WTC11 (cell line): ENCODE results near the gene DCTD. TPM values are rescaled to one million over a fixed set of nuclear protein-coding genes. Genes with fewer than 3 reads are reported as not detected.

ENCODE experiments used
- ATAC-seq: fragments of 200-7000 bp; cut with Tn5 transposase; 2 replicates; pipeline ENCODE4 v1.10.0; 2021; ENCODE audit warnings: mild to moderate bottlenecking, moderate library complexity
- CTCF ChIA-PET: fragments of 300-600 bp; sonication (Branson Sonifier 250); formaldehyde crosslinking; loops from one replicate; lab custom pipeline; 2021; ENCODE audit warnings: antibody characterized with exemption; lab: Charles Lee
- POLR2A ChIA-PET: fragments of 350-600 bp; sonication (Branson Sonifier 250); formaldehyde crosslinking; loops from one replicate; lab custom pipeline; 2021; ENCODE audit warnings: antibody characterized with exemption; lab: Charles Lee
- DNase-seq: peaks from one replicate; pipeline ENCODE4 v3.0.0; 2021; ENCODE audit warnings: low spot score
- H3K27ac Mint-ChIP-seq: 2 replicates; pipeline ENCODE4 v1.8.0; 2021; ENCODE audit warnings: mixed read lengths
- H3K27me3 Mint-ChIP-seq: 2 replicates; pipeline ENCODE4 v1.8.0; 2021; ENCODE audit warnings: low read depth, mild to moderate bottlenecking, moderate library complexity, mixed read lengths
- H3K36me3 Mint-ChIP-seq: 2 replicates; pipeline ENCODE4 v1.8.0; 2021; ENCODE audit warnings: mixed read lengths
- H3K4me1 Mint-ChIP-seq: 2 replicates; pipeline ENCODE4 v1.8.0; 2022; ENCODE audit warnings: mixed read lengths
- H3K4me3 Mint-ChIP-seq: 2 replicates; pipeline ENCODE4 v1.8.0; 2021; ENCODE audit warnings: mild to moderate bottlenecking, moderate library complexity, mixed read lengths
- H3K9me3 Mint-ChIP-seq: 2 replicates; pipeline ENCODE4 v1.8.0; 2021; ENCODE audit warnings: mixed read lengths
- AFF4 ChIP-seq: sonication (generic); formaldehyde crosslinking; IDR thresholded peaks from 2 replicates; pipeline ENCODE4 v1.8.1; 2023; ENCODE audit warnings: mild to moderate bottlenecking, missing genetic modification reagents, borderline replicate concordance
- ATF6 ChIP-seq: sonication (generic); formaldehyde crosslinking; IDR thresholded peaks from 2 replicates; pipeline ENCODE4 v1.8.1; 2023; ENCODE audit warnings: mild to moderate bottlenecking, missing genetic modification reagents
- CREB1 ChIP-seq: sonication (generic); formaldehyde crosslinking; IDR thresholded peaks from 2 replicates; pipeline ENCODE4 v1.8.0; 2023; ENCODE audit warnings: mild to moderate bottlenecking, missing genetic modification reagents
- FOXK1 ChIP-seq: sonication (generic); formaldehyde crosslinking; IDR thresholded peaks from 2 replicates; pipeline ENCODE4 v1.8.0; 2022; ENCODE audit warnings: mild to moderate bottlenecking, moderate library complexity, missing genetic modification reagents
- FOXP4 ChIP-seq: sonication (generic); formaldehyde crosslinking; IDR thresholded peaks from 2 replicates; pipeline ENCODE4 v1.8.0; 2022; ENCODE audit warnings: mild to moderate bottlenecking, missing genetic modification reagents
- KAT7 ChIP-seq: sonication (generic); formaldehyde crosslinking; IDR thresholded peaks from 2 replicates; pipeline ENCODE4 v1.8.1; 2023; ENCODE audit warnings: missing genetic modification reagents, mild to moderate bottlenecking, borderline replicate concordance
- NFE2L1 ChIP-seq: sonication (generic); formaldehyde crosslinking; IDR thresholded peaks from 2 replicates; pipeline ENCODE4 v1.8.1; 2023; ENCODE audit warnings: missing genetic modification reagents
- NFYB ChIP-seq: sonication (generic); formaldehyde crosslinking; conservative IDR thresholded peaks from 2 replicates; pipeline ENCODE4 v1.8.0; 2022; ENCODE audit warnings: low read depth, missing genetic modification reagents
- USF2 ChIP-seq: sonication (generic); formaldehyde crosslinking; IDR thresholded peaks from 2 replicates; pipeline ENCODE4 v1.8.1; 2023; ENCODE audit warnings: mild to moderate bottlenecking, missing genetic modification reagents, moderate library complexity
- ZNF232 ChIP-seq: sonication (generic); formaldehyde crosslinking; IDR thresholded peaks from 2 replicates; pipeline ENCODE4 v1.8.0; 2022; ENCODE audit warnings: mild to moderate bottlenecking, missing genetic modification reagents
- ZNF263 ChIP-seq: sonication (generic); formaldehyde crosslinking; IDR thresholded peaks from 2 replicates; pipeline ENCODE4 v1.8.1; 2022; ENCODE audit warnings: low read depth, mild to moderate bottlenecking, moderate library complexity, missing genetic modification reagents
- ZNF512 ChIP-seq: sonication (generic); formaldehyde crosslinking; IDR thresholded peaks from 2 replicates; pipeline ENCODE4 v1.8.1; 2022; ENCODE audit warnings: missing genetic modification reagents, borderline replicate concordance
- total RNA-seq: library from RNA; stranded (reverse); gene quantifications from 3 replicates; pipeline ENCODE4 v1.2.3, GENCODE V29; 2021

DCTD gene
- total RNA-seq, 1 experiment from 2014 or later: 56.8 TPM

- H3K27ac Mint-ChIP-seq: no peak overlapping the region
- TF ChIP-seq ZNF512 (no peak), AFF4 (CRISPR knock-in tag) (no peak)
- 0 out of 2 replicates have a peak, but pooled peaks cover 3% of the 10 kb centered on the region for H3K9me3 Mint-ChIP-seq
- ATAC-seq (no peak), DNase-seq (no peak)
- no peaks in the 10 kb centered on the region for H3K27me3 Mint-ChIP-seq
- no peak overlapping the region for H3K4me3 Mint-ChIP-seq
- H3K36me3 Mint-ChIP-seq: peaks cover 3% of the 10 kb centered on the region; the same call in 1 of the 2 replicates
- CTCF ChIA-PET: interaction anchor here (0.6 kb wide), 1 partner anchor 76 kb away, joined by 5 read pairs; no protein-coding TSS in a partner anchor
- H3K4me1 Mint-ChIP-seq: no peaks in the 10 kb centered on the region
- POLR2A ChIA-PET: no interaction called here
Observed at GRCh38 chr4:182874304-182874751, 42.9 kb downstream of the DCTD start.

GRCh38 chr4:182873726-182874125 is 43.5 kb downstream of the DCTD start:
- H3K27ac Mint-ChIP-seq: no peak overlapping the region
- H3K4me1 Mint-ChIP-seq: no peaks in the 10 kb centered on the region
- 0 out of 2 replicates have a peak, but pooled peaks cover 3% of the 10 kb centered on the region for H3K9me3 Mint-ChIP-seq
- no peaks in the 10 kb centered on the region for H3K27me3 Mint-ChIP-seq
- peaks cover 3% of the 10 kb centered on the region; the same call in 1 of the 2 replicates for H3K36me3 Mint-ChIP-seq
- ATAC-seq: no peak
- POLR2A ChIA-PET: no interaction called here
- CTCF ChIA-PET: no interaction called here
- TF ChIP-seq ZNF263 (CRISPR knock-in tag) (no peak), ZNF232 (CRISPR knock-in tag) (no peak), USF2 (CRISPR knock-in tag) (no peak), NFE2L1 (CRISPR knock-in tag) (no peak), FOXP4 (CRISPR knock-in tag) (no peak)
- H3K4me3 Mint-ChIP-seq: no peak overlapping the region
- DNase-seq: no peak

- H3K9me3 Mint-ChIP-seq: 0 out of 2 replicates have a peak, but pooled peaks cover 3% of the 10 kb centered on the region
- TF ChIP-seq FOXP4 (CRISPR knock-in tag): no peak
- no peak for TF ChIP-seq ATF6 (CRISPR knock-in tag)
- no peak for TF ChIP-seq KAT7 (CRISPR knock-in tag)
- TF ChIP-seq FOXK1 (CRISPR knock-in tag): no peak
- no peak for TF ChIP-seq NFYB (CRISPR knock-in tag)
- no peak for TF ChIP-seq CREB1 (CRISPR knock-in tag)
- ChIA-PET POLR2A (no interaction called here), CTCF (no interaction called here)
- H3K4me1 Mint-ChIP-seq: no peaks in the 10 kb centered on the region
- no peak overlapping the region for H3K4me3 Mint-ChIP-seq
- DNase-seq (no peak), ATAC-seq (no peak)
- no peak overlapping the region for H3K27ac Mint-ChIP-seq
- H3K36me3 Mint-ChIP-seq: peaks cover 3% of the 10 kb centered on the region; the same call in 1 of the 2 replicates
- no peaks in the 10 kb centered on the region for H3K27me3 Mint-ChIP-seq
Observed at GRCh38 chr4:182873289-182873688, 43.9 kb downstream of the DCTD start.
